Measurements from ENCODE around the gene GRM4.
"Not testable (repeated sequence)": the region's sequence is repeated elsewhere in the genome, so short reads cannot be mapped to it uniquely, and the experiment has no call there.

The GRM4 gene

GRCh38 chr6:34051331-34051919 lies 94.5 kb downstream of the GRM4 start:
- in situ Hi-C loops (cut with MboI; ENCODE audit: low sequenced_read_pairs) = no loop called here

GRCh38 chr6:34050691-34051090 lies 95.2 kb downstream of the GRM4 start:
- in situ Hi-C loops (cut with MboI; ENCODE audit: low sequenced_read_pairs) = no loop called here

GRCh38 chr6:34049395-34050342 lies 96.2 kb downstream of the GRM4 start:
- in situ Hi-C loops (cut with MboI; ENCODE audit: low sequenced_read_pairs) = no loop called here

GRCh38 chr6:34047913-34048867 lies 97.7 kb downstream of the GRM4 start:
- in situ Hi-C loops (cut with MboI; ENCODE audit: low sequenced_read_pairs) = no loop called here

- in situ Hi-C loops (cut with MboI; ENCODE audit: low sequenced_read_pairs) = no loop called here
These were observed 99.3 kb downstream of the GRM4 start for GRCh38 chr6:34046617-34047016.

GRCh38 chr6:34045771-34046170 lies 100.1 kb downstream of the GRM4 start:
- in situ Hi-C loops (cut with MboI; ENCODE audit: low sequenced_read_pairs) = no loop called here

GRCh38 chr6:34044945-34045595 lies 100.8 kb downstream of the GRM4 start:
- in situ Hi-C loops (cut with MboI; ENCODE audit: low sequenced_read_pairs) = no loop called here

- in situ Hi-C loops (cut with MboI; ENCODE audit: low sequenced_read_pairs) = no loop called here
These were observed 102.5 kb downstream of the GRM4 start for GRCh38 chr6:34043359-34043758.

- in situ Hi-C loops (cut with MboI; ENCODE audit: low sequenced_read_pairs) = not testable (repeated sequence)
These were observed 103.9 kb downstream of the GRM4 start for GRCh38 chr6:34041998-34042397.

- in situ Hi-C loops (cut with MboI; ENCODE audit: low sequenced_read_pairs) = no loop called here
These were observed 104.5 kb downstream of the GRM4 start for GRCh38 chr6:34041385-34041784.

GRCh38 chr6:34039943-34040342 lies 105.9 kb downstream of the GRM4 start:
- in situ Hi-C loops (cut with MboI; ENCODE audit: low sequenced_read_pairs) = loop anchor here (10.0 kb wide), 1 partner anchor 275 kb away; no protein-coding TSS in a partner anchor

GRCh38 chr6:34037151-34037550 lies 108.7 kb downstream of the GRM4 start:
- in situ Hi-C loops (cut with MboI; ENCODE audit: low sequenced_read_pairs) = loop anchor here (10.0 kb wide), 1 partner anchor 272 kb away; no protein-coding TSS in a partner anchor

- in situ Hi-C loops (cut with MboI; ENCODE audit: low sequenced_read_pairs) = loop anchor here (10.0 kb wide), 1 partner anchor 272 kb away; no protein-coding TSS in a partner anchor
These were observed 109.4 kb downstream of the GRM4 start for GRCh38 chr6:34036357-34037069.

- in situ Hi-C loops (cut with MboI; ENCODE audit: low sequenced_read_pairs) = loop anchor here (10.0 kb wide), 1 partner anchor 271 kb away; no protein-coding TSS in a partner anchor
These were observed 110.1 kb downstream of the GRM4 start for GRCh38 chr6:34035704-34036356.

GRCh38 chr6:34035161-34035560 lies 110.7 kb downstream of the GRM4 start:
- in situ Hi-C loops (cut with MboI; ENCODE audit: low sequenced_read_pairs) = loop anchor here (10.0 kb wide), 1 partner anchor 270 kb away; no protein-coding TSS in a partner anchor

GRCh38 chr6:34032856-34033255 lies 113.0 kb downstream of the GRM4 start:
- in situ Hi-C loops (cut with MboI; ENCODE audit: low sequenced_read_pairs) = loop anchor here (10.0 kb wide), 1 partner anchor 268 kb away; no protein-coding TSS in a partner anchor

GRCh38 chr6:34031625-34032383 lies 114.1 kb downstream of the GRM4 start:
- in situ Hi-C loops (cut with MboI; ENCODE audit: low sequenced_read_pairs) = loop anchor here (10.0 kb wide), 1 partner anchor 267 kb away; no protein-coding TSS in a partner anchor
